Testis (tissue), 2 donors: ENCODE data around the gene CYTL1.

ENCODE experiments used
- CTCF ChIP-seq, 3 experiments: fragments of 450-650 bp in 2 of 3; fragments of 200-600 bp in 1 of 3; sonication (generic) in 1 of 3; IDR thresholded peaks; one replicate each; pipeline ENCODE4 v1.5.1; 2016 to 2019; ENCODE audit warnings: antibody characterized with exemption in 3 of 3, mild to moderate bottlenecking in 2 of 3, moderate library complexity in 1 of 3
- POLR2A ChIP-seq: fragments of 450-650 bp; IDR thresholded peaks from one replicate; pipeline ENCODE4 v1.6.1; 2017; ENCODE audit warnings: antibody characterized with exemption, mild to moderate bottlenecking, moderate library complexity

GRCh38 chr4:5024673-5025072 lies 5.4 kb upstream of the CYTL1 start:
- TF ChIP-seq CTCF (IDR thresholded peaks at IDR 0.05), result no peak
- TF ChIP-seq POLR2A, result no peak
